ENCODE data around the gene GPN2.

DNA sequence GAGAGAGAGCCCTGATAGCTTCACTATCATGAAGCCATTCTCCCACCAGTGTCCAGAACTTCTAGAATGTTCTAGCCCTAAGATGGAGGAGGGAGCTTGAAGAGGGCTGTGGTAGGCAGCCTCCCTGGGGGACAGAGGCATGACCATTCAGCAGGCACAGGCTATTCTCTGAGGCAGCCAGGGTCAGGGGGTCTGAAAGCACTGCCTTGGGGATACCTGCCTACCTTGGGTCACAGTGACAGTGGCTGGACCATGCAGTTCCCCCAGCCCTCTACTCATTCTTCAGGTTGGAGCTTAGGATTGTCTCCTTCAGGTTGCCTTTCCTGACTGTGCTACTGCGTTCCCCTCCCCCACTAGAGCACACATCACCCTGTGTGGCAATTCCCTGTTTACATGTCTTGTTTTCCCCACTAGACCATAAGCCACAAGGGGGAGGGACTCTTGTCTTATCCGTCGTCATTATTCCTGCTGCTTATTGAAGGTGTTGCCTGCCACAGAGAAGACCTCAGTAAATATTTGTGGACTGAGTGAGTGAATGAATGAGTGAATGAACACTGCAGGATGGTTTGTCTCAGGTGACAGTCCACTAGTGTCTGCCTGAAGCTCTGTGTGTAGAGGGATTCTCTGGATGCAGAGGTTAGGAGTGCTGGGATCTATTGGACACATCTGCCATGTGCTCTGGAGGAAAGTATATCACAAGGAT lies 58.4 kb downstream of the GPN2 start:
- TF ChIP-seq, protein P1, sequence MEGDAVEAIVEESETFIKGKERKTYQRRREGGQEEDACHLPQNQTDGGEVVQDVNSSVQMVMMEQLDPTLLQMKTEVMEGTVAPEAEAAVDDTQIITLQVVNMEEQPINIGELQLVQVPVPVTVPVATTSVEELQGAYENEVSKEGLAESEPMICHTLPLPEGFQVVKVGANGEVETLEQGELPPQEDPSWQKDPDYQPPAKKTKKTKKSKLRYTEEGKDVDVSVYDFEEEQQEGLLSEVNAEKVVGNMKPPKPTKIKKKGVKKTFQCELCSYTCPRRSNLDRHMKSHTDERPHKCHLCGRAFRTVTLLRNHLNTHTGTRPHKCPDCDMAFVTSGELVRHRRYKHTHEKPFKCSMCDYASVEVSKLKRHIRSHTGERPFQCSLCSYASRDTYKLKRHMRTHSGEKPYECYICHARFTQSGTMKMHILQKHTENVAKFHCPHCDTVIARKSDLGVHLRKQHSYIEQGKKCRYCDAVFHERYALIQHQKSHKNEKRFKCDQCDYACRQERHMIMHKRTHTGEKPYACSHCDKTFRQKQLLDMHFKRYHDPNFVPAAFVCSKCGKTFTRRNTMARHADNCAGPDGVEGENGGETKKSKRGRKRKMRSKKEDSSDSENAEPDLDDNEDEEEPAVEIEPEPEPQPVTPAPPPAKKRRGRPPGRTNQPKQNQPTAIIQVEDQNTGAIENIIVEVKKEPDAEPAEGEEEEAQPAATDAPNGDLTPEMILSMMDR (IDR thresholded peaks at IDR 0.05), result no peak
- TF ChIP-seq, protein P2, sequence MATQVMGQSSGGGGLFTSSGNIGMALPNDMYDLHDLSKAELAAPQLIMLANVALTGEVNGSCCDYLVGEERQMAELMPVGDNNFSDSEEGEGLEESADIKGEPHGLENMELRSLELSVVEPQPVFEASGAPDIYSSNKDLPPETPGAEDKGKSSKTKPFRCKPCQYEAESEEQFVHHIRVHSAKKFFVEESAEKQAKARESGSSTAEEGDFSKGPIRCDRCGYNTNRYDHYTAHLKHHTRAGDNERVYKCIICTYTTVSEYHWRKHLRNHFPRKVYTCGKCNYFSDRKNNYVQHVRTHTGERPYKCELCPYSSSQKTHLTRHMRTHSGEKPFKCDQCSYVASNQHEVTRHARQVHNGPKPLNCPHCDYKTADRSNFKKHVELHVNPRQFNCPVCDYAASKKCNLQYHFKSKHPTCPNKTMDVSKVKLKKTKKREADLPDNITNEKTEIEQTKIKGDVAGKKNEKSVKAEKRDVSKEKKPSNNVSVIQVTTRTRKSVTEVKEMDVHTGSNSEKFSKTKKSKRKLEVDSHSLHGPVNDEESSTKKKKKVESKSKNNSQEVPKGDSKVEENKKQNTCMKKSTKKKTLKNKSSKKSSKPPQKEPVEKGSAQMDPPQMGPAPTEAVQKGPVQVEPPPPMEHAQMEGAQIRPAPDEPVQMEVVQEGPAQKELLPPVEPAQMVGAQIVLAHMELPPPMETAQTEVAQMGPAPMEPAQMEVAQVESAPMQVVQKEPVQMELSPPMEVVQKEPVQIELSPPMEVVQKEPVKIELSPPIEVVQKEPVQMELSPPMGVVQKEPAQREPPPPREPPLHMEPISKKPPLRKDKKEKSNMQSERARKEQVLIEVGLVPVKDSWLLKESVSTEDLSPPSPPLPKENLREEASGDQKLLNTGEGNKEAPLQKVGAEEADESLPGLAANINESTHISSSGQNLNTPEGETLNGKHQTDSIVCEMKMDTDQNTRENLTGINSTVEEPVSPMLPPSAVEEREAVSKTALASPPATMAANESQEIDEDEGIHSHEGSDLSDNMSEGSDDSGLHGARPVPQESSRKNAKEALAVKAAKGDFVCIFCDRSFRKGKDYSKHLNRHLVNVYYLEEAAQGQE (IDR thresholded peaks at IDR 0.05; ENCODE audit: insufficient read depth in 1 of 2, low read depth in 2 of 2, low read length in 1 of 2), result no peak
- TF ChIP-seq POLR2AphosphoS5 (IDR thresholded peaks at IDR 0.05; ENCODE audit: low read depth, low read length) (no peak), TCF7L2 (IDR thresholded peaks at IDR 0.05; ENCODE audit: low read depth, low read length) (no peak), SIN3A (IDR thresholded peaks at IDR 0.05; ENCODE audit: borderline replicate concordance, insufficient read depth, low read depth, low read length) (no peak)
